ENCODE measurements around the gene PRAC2. TPM values are rescaled to one million over a fixed set of nuclear protein-coding genes. Genes with fewer than 3 reads are reported as not detected.

The PRAC2 gene
- total and polyA plus RNA-seq, 4 donors, result not detected

- no peak for TF ChIP-seq GABPA (IDR thresholded peaks at IDR 0.05 in 1 of 2, conservative IDR thresholded peaks at IDR 0.05 in 1 of 2)
- TF ChIP-seq MAX (IDR thresholded peaks at IDR 0.05), result no peak
- TF ChIP-seq RXRA (IDR thresholded peaks at IDR 0.05), result no peak
- no peak for TF ChIP-seq TAF1 (conservative IDR thresholded peaks at IDR 0.05)
- no peak for TF ChIP-seq JUND (IDR thresholded peaks at IDR 0.05)
Observed at GRCh38 chr17:48749621-48750553, 26.9 kb downstream of the PRAC2 start (continued).

GRCh38 chr17:48751172-48751571 is 28.2 kb downstream of the PRAC2 start:
- Histone ChIP-seq H3K4me1 (ENCODE audit: control insufficient read depth in 4 of 4, insufficient read depth in 4 of 4, low read length in 3 of 4) (peaks cover 2 to 10% (median 5%) of the 10 kb centered on the region in 4 donors), H3K27ac (ENCODE audit: low read depth in 1 of 2, low read length in 2 of 2) (no peak overlapping the region), H3K36me3 (ENCODE audit: control insufficient read depth in 4 of 4, insufficient read depth in 3 of 4, low read depth in 1 of 4, low read length in 3 of 4) (no peaks in the 10 kb centered on the region), H3K4me3 (ENCODE audit: low read depth in 1 of 3, low read length in 3 of 3) (no peak overlapping the region), H3K9ac (ENCODE audit: low read depth in 1 of 2, low read length in 2 of 2) (no peak overlapping the region), H3K9me3 (ENCODE audit: control insufficient read depth in 4 of 4, low read length in 3 of 4) (no peaks in the 10 kb centered on the region), H3K27me3 (ENCODE audit: control insufficient read depth in 4 of 4, insufficient read depth in 4 of 4, low read length in 3 of 4) (peaks cover 5 to 67% (median 31%) of the 10 kb centered on the region in 4 donors)
- WGBS, result 3% methylated on average over 3 of the region's 3 CpGs
- TF ChIP-seq CTCF (IDR thresholded peaks at IDR 0.05; ENCODE audit: low read depth, low read length, missing input control) (no peak), GABPA (IDR thresholded peaks at IDR 0.05 in 1 of 2, conservative IDR thresholded peaks at IDR 0.05 in 1 of 2) (no peak), REST (IDR thresholded peaks at IDR 0.05) (no peak), JUND (IDR thresholded peaks at IDR 0.05) (no peak), NR2F2 (IDR thresholded peaks at IDR 0.05) (no peak), YY1 (IDR thresholded peaks at IDR 0.05) (no peak), HNF4G (IDR thresholded peaks at IDR 0.05) (no peak), RAD21 (IDR thresholded peaks at IDR 0.05) (no peak), HNF4A (conservative IDR thresholded peaks at IDR 0.05) (no peak), ZBTB33 (IDR thresholded peaks at IDR 0.05) (no peak), ATF3 (IDR thresholded peaks at IDR 0.05) (no peak), TAF1 (conservative IDR thresholded peaks at IDR 0.05) (no peak), FOXA2 (IDR thresholded peaks at IDR 0.05) (no peak), FOXA1 (IDR thresholded peaks at IDR 0.05) (no peak)
- DNase-seq (ENCODE audit: low spot score), result no peak
